Measurements from ENCODE around the gene METTL2B.
A peak's percentile ranks its signal among the peaks of the same experiment; 100 is the strongest.
"Not testable (repeated sequence)": the region's sequence is repeated elsewhere in the genome, so short reads cannot be mapped to it uniquely, and the experiment has no call there.

- TF ChIP-seq EGR1 (IDR thresholded peaks at IDR 0.05; ENCODE audit: borderline replicate concordance, low read depth, low read length); POLR2AphosphoS5 (IDR thresholded peaks at IDR 0.05; ENCODE audit: low read depth, low read length); POLR2A (IDR thresholded peaks at IDR 0.05; ENCODE audit: control extremely low read depth in 1 of 2, low read depth in 2 of 2, low read length in 2 of 2); CREB1 (IDR thresholded peaks at IDR 0.05); YY1 (IDR thresholded peaks at IDR 0.05; ENCODE audit: low read depth, low read length): not testable (repeated sequence)
- TF ChIP-seq, protein P1, sequence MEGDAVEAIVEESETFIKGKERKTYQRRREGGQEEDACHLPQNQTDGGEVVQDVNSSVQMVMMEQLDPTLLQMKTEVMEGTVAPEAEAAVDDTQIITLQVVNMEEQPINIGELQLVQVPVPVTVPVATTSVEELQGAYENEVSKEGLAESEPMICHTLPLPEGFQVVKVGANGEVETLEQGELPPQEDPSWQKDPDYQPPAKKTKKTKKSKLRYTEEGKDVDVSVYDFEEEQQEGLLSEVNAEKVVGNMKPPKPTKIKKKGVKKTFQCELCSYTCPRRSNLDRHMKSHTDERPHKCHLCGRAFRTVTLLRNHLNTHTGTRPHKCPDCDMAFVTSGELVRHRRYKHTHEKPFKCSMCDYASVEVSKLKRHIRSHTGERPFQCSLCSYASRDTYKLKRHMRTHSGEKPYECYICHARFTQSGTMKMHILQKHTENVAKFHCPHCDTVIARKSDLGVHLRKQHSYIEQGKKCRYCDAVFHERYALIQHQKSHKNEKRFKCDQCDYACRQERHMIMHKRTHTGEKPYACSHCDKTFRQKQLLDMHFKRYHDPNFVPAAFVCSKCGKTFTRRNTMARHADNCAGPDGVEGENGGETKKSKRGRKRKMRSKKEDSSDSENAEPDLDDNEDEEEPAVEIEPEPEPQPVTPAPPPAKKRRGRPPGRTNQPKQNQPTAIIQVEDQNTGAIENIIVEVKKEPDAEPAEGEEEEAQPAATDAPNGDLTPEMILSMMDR (IDR thresholded peaks at IDR 0.05; ENCODE audit: control extremely low read depth in 1 of 3, insufficient read depth in 1 of 3, low read depth in 1 of 3, low read length in 3 of 3) = peak in 1 of 3 experiments; percentile 18; a peak in 1 of 4 replicates
Observed at GRCh38 chr7:128537410-128537809, 60.9 kb downstream of the METTL2B start.
